OCI-LY7 (cell line): ENCODE measurements around the gene DENND1A. TPM values are rescaled to one million over a fixed set of nuclear protein-coding genes. Genes with fewer than 3 reads are reported as not detected.

Source experiments
- BruUV-seq: library from RNA; stranded (reverse); fragments of 400-500 nt; replicated peaks from 2 replicates; lab custom pipeline; 2021; lab: Mats Ljungman, UMichigan
- CTCF ChIA-PET: fragments of 300-600 bp; sonication (Branson Sonifier 250); formaldehyde crosslinking; loops from one replicate; lab custom pipeline; 2022; ENCODE audit warnings: antibody characterized with exemption; ENCODE audit not compliant: unreplicated experiment; lab: Charles Lee
- POLR2A ChIA-PET: fragments of 300-600 bp; sonication (Branson Sonifier 250); formaldehyde crosslinking; loops from one replicate; lab custom pipeline; 2022; ENCODE audit warnings: antibody characterized with exemption; lab: Charles Lee
- DNase-seq: peaks from one replicate; pipeline ENCODE4 v3.0.0-alpha.2; 2015; ENCODE audit warnings: low spot score
- H2AFZ ChIP-seq: fragments of 200-600 bp; sonication (generic), shearing (Covaris generic); 2 replicates; pipeline ENCODE4 v1.6.1; 2014; ENCODE audit warnings: mild to moderate bottlenecking, antibody characterized with exemption, low read length, moderate library complexity
- H3K27ac ChIP-seq: fragments of 200-600 bp; sonication (generic); 2 replicates; pipeline ENCODE4 v1.5.1; 2014; ENCODE audit warnings: mixed run types, low read depth, mild to moderate bottlenecking, moderate library complexity, low read length, inconsistent platforms; ENCODE audit not compliant: poor library complexity, severe bottlenecking
- H3K36me3 ChIP-seq: fragments of 200-600 bp; sonication (generic); 2 replicates; pipeline ENCODE4 v1.6.1; 2014; ENCODE audit warnings: mild to moderate bottlenecking, antibody characterized with exemption, low read length, moderate library complexity, mixed read lengths; ENCODE audit not compliant: insufficient read depth
- H3K4me1 ChIP-seq: fragments of 200-600 bp; sonication (generic); 2 replicates; pipeline ENCODE4 v1.5.1; 2014; ENCODE audit warnings: mild to moderate bottlenecking, low read length; ENCODE audit not compliant: insufficient read depth, poor library complexity, severe bottlenecking
- H3K4me2 ChIP-seq: fragments of 200-600 bp; sonication (generic); 2 replicates; pipeline ENCODE4 v1.6.1; 2014; ENCODE audit warnings: mild to moderate bottlenecking, low read length
- H3K4me3 ChIP-seq: fragments of 200-600 bp; sonication (generic); 2 replicates; pipeline ENCODE4 v1.5.1; 2014; ENCODE audit warnings: mild to moderate bottlenecking, low read depth, low read length; ENCODE audit not compliant: poor library complexity, severe bottlenecking
- H3K79me2 ChIP-seq: fragments of 200-600 bp; sonication (generic); 2 replicates; pipeline ENCODE4 v1.6.1; 2016; ENCODE audit warnings: low read depth, mild to moderate bottlenecking, low read length, moderate library complexity, mixed read lengths; ENCODE audit not compliant: insufficient read depth
- H3K9me2 ChIP-seq: fragments of 200-600 bp; sonication (generic); 2 replicates; pipeline ENCODE4 v1.6.1; 2016; ENCODE audit warnings: mild to moderate bottlenecking, low read length, mixed read lengths; ENCODE audit not compliant: insufficient read depth
- H3K9me3 ChIP-seq: fragments of 200-600 bp; sonication (generic); 2 replicates; pipeline ENCODE4 v1.6.1; 2014; ENCODE audit warnings: mild to moderate bottlenecking, mixed run types, low read length, mixed read lengths
- H4K20me1 ChIP-seq: fragments of 200-600 bp; sonication (generic); 2 replicates; pipeline ENCODE4 v1.6.1; 2014; ENCODE audit warnings: mild to moderate bottlenecking, antibody characterized with exemption, low read length, moderate library complexity, mixed read lengths; ENCODE audit not compliant: insufficient read depth
- EZH2phosphoT487 ChIP-seq: fragments of 200-600 bp; sonication (generic); IDR thresholded peaks from 2 replicates; pipeline ENCODE4 v1.6.1; 2018; ENCODE audit warnings: low read depth, borderline replicate concordance, mild to moderate bottlenecking, mixed run types, antibody characterized with exemption, low read length, moderate library complexity, mixed read lengths
- intact Hi-C: fragments of 100-400 bp; cut with micrococcal nuclease; formaldehyde crosslinking; loops from one replicate; pipeline ENCODE4 v1.10.0; 2022; ENCODE audit not compliant: unreplicated experiment
- total RNA-seq, 2 experiments: library from RNA; depleted of rRNA in 1 of 2; stranded (reverse); fragments of >200 nt in 1 of 2; shearing (Covaris generic) in 1 of 2; gene quantifications; 2 replicates each; pipeline ENCODE4 v1.2.3, GENCODE V29; 2014 to 2022
- TF ChIP-seq, protein P1 (sequence below): fragments of 200-600 bp; sonication (generic); conservative IDR thresholded peaks from 2 replicates; pipeline ENCODE4 v1.5.1; 2014; ENCODE audit warnings: mild to moderate bottlenecking, antibody characterized with exemption, low read length, moderate library complexity, mixed read lengths

DENND1A gene
- total RNA-seq, 2 experiments from 2014 or later, result 17.9 to 36.3 TPM

DNA sequence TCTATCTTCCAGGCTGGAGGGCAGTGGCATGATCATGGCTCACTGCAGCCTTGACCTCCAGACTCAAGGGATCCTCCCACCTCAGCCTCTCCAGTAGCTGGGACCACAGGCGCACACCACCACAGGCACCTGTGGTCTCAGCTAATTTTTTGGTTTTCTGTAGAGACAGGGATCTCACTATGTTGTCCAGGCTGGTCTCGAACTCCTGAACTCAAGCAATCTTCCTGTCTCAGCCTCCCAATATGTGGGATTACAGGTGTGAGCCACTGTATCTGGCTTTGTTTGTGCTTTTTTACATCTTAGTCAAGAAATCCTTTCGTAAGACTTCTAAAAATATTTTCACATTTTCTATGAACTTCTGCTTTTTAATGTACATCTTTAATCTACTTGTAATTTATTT is 116.9 kb downstream of the DENND1A start:
- intact Hi-C loops, result no loop called here
- POLR2A ChIA-PET, result no interaction called here
- CTCF ChIA-PET, result no interaction called here

DNA sequence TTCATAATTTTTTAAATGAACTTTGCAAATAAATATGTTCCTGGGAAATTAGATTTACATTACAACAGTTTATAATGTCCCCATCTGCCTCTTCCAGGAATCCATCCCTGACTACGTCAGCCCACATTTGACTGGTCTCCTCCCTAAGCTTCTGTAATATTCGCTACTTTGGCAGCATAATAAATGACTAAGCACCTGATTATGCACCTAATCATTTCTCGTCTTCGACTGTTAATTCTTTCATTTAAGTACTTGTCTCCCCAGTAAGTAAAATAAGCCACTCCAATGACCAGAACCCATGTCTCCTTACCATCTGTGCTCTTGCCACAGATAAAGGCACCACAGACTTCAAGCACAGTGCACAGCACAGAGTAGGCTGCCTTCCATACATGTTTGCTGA is 122.7 kb downstream of the DENND1A start:
- H2AFZ ChIP-seq, result no peak overlapping the region
- CTCF ChIA-PET, result no interaction called here
- no TSS peak for BruUV-seq
- intact Hi-C loops, result no loop called here
- DNase-seq, result no peak
- no peak overlapping the region for H3K4me2 ChIP-seq
- no peaks in the 10 kb centered on the region for H4K20me1 ChIP-seq
- POLR2A ChIA-PET, result interaction anchor here (1.0 kb wide), 1 partner anchor 10 kb away, joined by 3 read pairs; no protein-coding TSS in a partner anchor
- H3K9me2 ChIP-seq, result no peaks in the 10 kb centered on the region
- H3K4me3 ChIP-seq, result no peak overlapping the region
- no peaks in the 10 kb centered on the region for H3K9me3 ChIP-seq
- H3K4me1 ChIP-seq, result no peaks in the 10 kb centered on the region
- H3K36me3 ChIP-seq, result no peaks in the 10 kb centered on the region
- TF ChIP-seq, protein P1, sequence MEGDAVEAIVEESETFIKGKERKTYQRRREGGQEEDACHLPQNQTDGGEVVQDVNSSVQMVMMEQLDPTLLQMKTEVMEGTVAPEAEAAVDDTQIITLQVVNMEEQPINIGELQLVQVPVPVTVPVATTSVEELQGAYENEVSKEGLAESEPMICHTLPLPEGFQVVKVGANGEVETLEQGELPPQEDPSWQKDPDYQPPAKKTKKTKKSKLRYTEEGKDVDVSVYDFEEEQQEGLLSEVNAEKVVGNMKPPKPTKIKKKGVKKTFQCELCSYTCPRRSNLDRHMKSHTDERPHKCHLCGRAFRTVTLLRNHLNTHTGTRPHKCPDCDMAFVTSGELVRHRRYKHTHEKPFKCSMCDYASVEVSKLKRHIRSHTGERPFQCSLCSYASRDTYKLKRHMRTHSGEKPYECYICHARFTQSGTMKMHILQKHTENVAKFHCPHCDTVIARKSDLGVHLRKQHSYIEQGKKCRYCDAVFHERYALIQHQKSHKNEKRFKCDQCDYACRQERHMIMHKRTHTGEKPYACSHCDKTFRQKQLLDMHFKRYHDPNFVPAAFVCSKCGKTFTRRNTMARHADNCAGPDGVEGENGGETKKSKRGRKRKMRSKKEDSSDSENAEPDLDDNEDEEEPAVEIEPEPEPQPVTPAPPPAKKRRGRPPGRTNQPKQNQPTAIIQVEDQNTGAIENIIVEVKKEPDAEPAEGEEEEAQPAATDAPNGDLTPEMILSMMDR, result no peak
- TF ChIP-seq EZH2phosphoT487, result no peak
- H3K27ac ChIP-seq, result no peak overlapping the region
- H3K79me2 ChIP-seq, result no peaks in the 10 kb centered on the region

More for the DNA sequence above, 116.9 kb downstream of the DENND1A start:
- DNase-seq, result no peak
- no peak overlapping the region for H3K27ac ChIP-seq
- no peak overlapping the region for H2AFZ ChIP-seq
- no peak overlapping the region for H3K4me2 ChIP-seq
- no peaks in the 10 kb centered on the region for H3K36me3 ChIP-seq
- no peak overlapping the region for H3K4me3 ChIP-seq
- no peaks in the 10 kb centered on the region for H3K9me3 ChIP-seq
- TF ChIP-seq, protein P1, result no peak
- TF ChIP-seq EZH2phosphoT487, result no peak
- H3K4me1 ChIP-seq, result no peaks in the 10 kb centered on the region
- H4K20me1 ChIP-seq, result no peaks in the 10 kb centered on the region
- BruUV-seq, result no TSS peak
- no peaks in the 10 kb centered on the region for H3K79me2 ChIP-seq
- no peaks in the 10 kb centered on the region for H3K9me2 ChIP-seq

DNA sequence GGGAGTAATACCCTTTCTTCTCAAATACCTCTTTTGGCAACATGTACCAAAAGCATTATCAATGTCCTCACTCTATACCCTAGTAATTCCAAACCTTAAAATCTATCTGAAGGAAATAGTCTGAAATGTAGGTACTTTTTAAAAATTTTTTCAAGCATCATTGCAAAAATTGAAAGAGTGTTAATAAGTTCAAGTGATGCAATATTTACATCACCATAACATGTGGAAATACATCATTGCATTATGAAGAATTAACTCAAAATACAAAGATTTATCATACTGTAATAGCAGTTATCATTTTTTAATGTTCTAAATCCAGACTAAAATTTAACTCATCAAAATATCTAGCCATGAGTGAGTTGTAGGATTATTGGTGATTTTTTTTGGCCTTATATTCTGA is 123.1 kb downstream of the DENND1A start:
- ChIA-PET CTCF (no interaction called here), POLR2A (no interaction called here)
- BruUV-seq, result no TSS peak
- no peak overlapping the region for H3K4me2 ChIP-seq
- H2AFZ ChIP-seq, result no peak overlapping the region
- H3K4me1 ChIP-seq, result no peaks in the 10 kb centered on the region
- H3K9me3 ChIP-seq, result no peaks in the 10 kb centered on the region
- DNase-seq, result no peak
- H3K27ac ChIP-seq, result no peak overlapping the region
- H3K9me2 ChIP-seq, result no peaks in the 10 kb centered on the region
- H3K36me3 ChIP-seq, result no peaks in the 10 kb centered on the region
- intact Hi-C loops, result no loop called here
- H3K79me2 ChIP-seq, result no peaks in the 10 kb centered on the region
- no peak overlapping the region for H3K4me3 ChIP-seq
- TF ChIP-seq, protein P1, result no peak
- TF ChIP-seq EZH2phosphoT487, result no peak
- H4K20me1 ChIP-seq, result no peaks in the 10 kb centered on the region
